Upper lobe of right lung (tissue), 1 donor: Measurements from ENCODE around the gene KIF6. TPM values are rescaled to one million over a fixed set of nuclear protein-coding genes. Genes with fewer than 3 reads are reported as not detected.

Experiments
- ATAC-seq: fragments of 200-7000 bp; cut with Tn5 transposase; one replicate; pipeline ENCODE4 v1.9.1; 2020; ENCODE audit warnings: mild to moderate bottlenecking, moderate library complexity
- DNase-seq: peaks from one replicate; pipeline ENCODE4 v3.0.0-alpha.2; 2020
- H3K27ac ChIP-seq: fragments of 200-600 bp; one replicate; pipeline ENCODE4 v1.8.0; 2022
- H3K27me3 ChIP-seq: fragments of 200-600 bp; one replicate; pipeline ENCODE4 v1.8.0; 2022; ENCODE audit warnings: mild to moderate bottlenecking
- H3K36me3 ChIP-seq: fragments of 200-600 bp; one replicate; pipeline ENCODE4 v1.8.0; 2022
- H3K4me1 ChIP-seq: fragments of 200-600 bp; one replicate; pipeline ENCODE4 v1.8.0; 2022
- H3K4me3 ChIP-seq: fragments of 200-600 bp; one replicate; pipeline ENCODE4 v1.8.0; 2022; ENCODE audit warnings: mild to moderate bottlenecking
- H3K9me3 ChIP-seq: fragments of 200-600 bp; one replicate; pipeline ENCODE4 v1.8.0; 2022
- intact Hi-C: fragments of 100-400 bp; cut with DNase I; formaldehyde crosslinking; loops from one replicate; pipeline ENCODE4 v1.11.0; 2022
- total RNA-seq: library from RNA; stranded (reverse); fragmentation: NEBNext Ultra II Directional; extraction: Animal tissue kit (Norgen Biotek cat#: 25700); gene quantifications from one replicate; pipeline ENCODE4 v1.2.1, GENCODE V29; 2021
- TF ChIP-seq, protein P1 (sequence below): fragments of 200-600 bp; IDR thresholded peaks from one replicate; pipeline ENCODE4 v1.8.0; 2022; ENCODE audit warnings: antibody characterized with exemption
- donor health status: DM: no; HTN: yes; CAD: no; lungs with severe emphysema.

KIF6 gene
- total RNA-seq, 1 donor from 2014 or later: 0.49 TPM

DNA sequence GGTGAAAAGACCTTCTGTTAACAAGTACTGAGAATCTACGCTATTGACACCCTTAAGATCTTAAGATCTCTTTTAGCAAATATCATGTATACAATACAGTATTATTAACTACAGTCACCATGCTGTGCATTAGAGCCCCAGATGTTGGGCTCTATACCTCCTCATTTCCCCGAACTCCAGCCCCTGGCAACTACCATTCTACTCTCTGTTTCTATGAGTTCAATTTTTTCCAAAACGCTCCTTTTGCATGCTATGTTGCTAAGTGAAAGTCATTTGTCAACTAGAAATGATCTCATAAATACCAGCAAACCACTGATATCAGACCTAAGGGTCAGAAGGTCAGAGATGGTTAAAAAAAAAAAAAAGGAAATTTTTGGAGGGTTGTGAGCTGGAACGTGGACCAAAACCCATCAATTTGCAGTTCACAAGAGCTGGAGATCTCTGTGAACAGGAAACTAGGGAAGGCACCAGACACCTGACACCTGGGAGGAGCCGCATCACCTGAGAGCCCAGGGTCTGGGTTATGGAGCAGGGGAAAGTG is 280.7 kb downstream of the KIF6 start:
- ATAC-seq (no peak), DNase-seq (no peak)
- Histone ChIP-seq H3K9me3 (no peaks in the 10 kb centered on the region), H3K4me1 (no peaks in the 10 kb centered on the region), H3K36me3 (no peaks in the 10 kb centered on the region), H3K4me3 (no peak overlapping the region), H3K27me3 (no peaks in the 10 kb centered on the region), H3K27ac (no peak overlapping the region)
- TF ChIP-seq, protein P1, sequence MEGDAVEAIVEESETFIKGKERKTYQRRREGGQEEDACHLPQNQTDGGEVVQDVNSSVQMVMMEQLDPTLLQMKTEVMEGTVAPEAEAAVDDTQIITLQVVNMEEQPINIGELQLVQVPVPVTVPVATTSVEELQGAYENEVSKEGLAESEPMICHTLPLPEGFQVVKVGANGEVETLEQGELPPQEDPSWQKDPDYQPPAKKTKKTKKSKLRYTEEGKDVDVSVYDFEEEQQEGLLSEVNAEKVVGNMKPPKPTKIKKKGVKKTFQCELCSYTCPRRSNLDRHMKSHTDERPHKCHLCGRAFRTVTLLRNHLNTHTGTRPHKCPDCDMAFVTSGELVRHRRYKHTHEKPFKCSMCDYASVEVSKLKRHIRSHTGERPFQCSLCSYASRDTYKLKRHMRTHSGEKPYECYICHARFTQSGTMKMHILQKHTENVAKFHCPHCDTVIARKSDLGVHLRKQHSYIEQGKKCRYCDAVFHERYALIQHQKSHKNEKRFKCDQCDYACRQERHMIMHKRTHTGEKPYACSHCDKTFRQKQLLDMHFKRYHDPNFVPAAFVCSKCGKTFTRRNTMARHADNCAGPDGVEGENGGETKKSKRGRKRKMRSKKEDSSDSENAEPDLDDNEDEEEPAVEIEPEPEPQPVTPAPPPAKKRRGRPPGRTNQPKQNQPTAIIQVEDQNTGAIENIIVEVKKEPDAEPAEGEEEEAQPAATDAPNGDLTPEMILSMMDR: no peak
- intact Hi-C loops: no loop called here

DNA sequence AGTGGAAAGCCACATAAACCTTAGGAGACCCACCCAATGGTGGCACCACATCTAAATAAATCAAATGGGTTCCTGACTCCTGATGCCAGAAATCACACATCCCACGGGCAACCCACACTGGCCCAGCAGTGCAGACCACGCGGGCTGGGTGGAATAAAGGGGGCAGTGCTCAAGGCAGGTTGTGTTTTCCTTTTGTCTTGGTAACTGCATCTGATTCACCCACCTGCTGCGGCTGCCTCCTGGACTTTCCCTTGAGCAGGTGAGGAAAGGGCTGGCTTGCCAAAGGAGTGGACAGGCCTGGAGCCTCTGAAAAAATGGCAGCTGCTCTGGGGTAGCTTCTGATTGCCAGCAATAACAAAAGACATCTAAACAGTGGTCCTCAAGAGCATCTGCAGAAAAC is 283.2 kb downstream of the KIF6 start:
- Histone ChIP-seq H3K27ac (no peak overlapping the region), H3K4me3 (no peak overlapping the region), H3K36me3 (no peaks in the 10 kb centered on the region), H3K4me1 (no peaks in the 10 kb centered on the region), H3K9me3 (no peaks in the 10 kb centered on the region), H3K27me3 (no peaks in the 10 kb centered on the region)
- DNase-seq: no peak
- ATAC-seq: no peak
- TF ChIP-seq, protein P1: no peak
- intact Hi-C loops: no loop called here

DNA sequence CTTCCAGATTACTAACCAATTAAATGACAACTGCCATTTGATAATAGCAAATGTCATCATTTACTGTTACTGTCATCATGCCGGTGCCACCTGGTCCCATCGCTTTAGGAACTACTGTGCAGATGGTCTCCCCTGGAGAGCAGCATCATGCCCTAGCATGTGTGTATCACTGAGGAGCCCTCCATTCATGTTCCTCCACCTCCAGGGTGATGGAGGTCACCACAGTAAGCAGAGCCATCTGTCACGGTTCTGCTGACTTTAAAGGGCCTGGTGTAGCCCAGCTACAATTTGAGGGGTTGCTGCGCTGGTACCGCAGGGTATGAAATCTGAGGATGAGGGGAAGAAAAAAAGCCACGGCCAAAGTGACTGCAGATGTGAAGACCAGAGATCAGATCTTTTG is 283.9 kb downstream of the KIF6 start:
- Histone ChIP-seq H3K36me3 (no peaks in the 10 kb centered on the region), H3K9me3 (no peaks in the 10 kb centered on the region), H3K4me1 (no peaks in the 10 kb centered on the region), H3K4me3 (no peak overlapping the region), H3K27ac (no peak overlapping the region), H3K27me3 (no peaks in the 10 kb centered on the region)
- DNase-seq (no peak), ATAC-seq (no peak)
- intact Hi-C loops: no loop called here
- TF ChIP-seq, protein P1: no peak

DNA sequence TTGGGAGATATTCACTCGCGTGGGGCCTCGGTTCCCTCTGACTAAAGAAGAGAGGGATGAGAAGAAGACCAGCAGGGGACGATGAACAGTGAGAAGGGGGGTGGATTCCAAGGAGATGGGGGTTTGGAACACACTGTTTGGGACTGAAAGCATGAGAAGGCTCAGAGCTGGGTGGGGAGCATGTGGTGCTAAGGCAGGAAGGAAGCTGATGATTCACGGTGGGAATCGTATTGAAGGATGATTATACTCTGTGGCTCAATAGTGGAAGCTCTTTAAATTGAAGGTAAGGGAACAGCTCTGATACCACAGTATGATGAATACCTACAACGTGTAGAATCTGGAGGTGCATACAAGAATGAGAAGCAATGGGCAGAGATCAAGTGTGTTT is 285.2 kb downstream of the KIF6 start:
- TF ChIP-seq, protein P1: no peak
- no peaks in the 10 kb centered on the region for H3K9me3 ChIP-seq
- H3K27me3 ChIP-seq: no peaks in the 10 kb centered on the region
- H3K36me3 ChIP-seq: no peaks in the 10 kb centered on the region
- intact Hi-C loops: no loop called here
- no peak overlapping the region for H3K4me3 ChIP-seq
- no peak overlapping the region for H3K27ac ChIP-seq
- no peak for ATAC-seq
- H3K4me1 ChIP-seq: no peaks in the 10 kb centered on the region
- DNase-seq: no peak

DNA sequence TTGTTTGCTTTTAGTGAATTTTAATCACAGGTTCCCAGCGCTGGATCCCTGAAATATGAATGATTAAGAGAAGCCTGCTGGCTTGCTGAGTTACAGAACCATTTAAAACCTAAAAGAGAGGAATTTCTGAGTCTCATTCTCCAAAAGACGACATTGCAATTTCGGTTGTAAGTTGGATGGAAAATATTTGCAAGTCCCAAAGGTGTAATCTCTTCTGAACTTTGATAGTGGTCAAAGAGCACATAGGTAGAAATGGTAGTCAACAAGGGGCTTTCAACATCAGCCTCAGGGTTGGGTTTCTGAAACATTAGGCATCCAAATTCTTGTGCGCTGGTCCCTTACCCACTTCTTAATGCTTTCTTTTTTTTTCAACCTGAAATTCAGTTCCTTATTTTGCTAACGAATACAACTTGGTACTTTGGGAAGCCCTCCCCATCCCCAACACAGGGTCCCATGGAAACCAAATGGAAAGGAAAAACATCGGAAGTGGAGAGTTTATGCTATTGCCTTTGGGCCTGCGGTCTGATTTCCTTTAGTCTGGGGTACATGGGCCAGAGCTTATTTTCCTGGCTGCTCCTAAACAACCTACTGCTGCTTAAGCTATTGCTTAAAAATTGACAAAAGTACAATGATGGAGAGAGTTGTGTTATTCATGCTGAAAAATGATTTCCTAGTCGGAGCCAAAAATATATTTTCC is 285.7 kb downstream of the KIF6 start:
- Histone ChIP-seq H3K27me3 (no peaks in the 10 kb centered on the region), H3K36me3 (no peaks in the 10 kb centered on the region), H3K4me3 (no peak overlapping the region), H3K4me1 (no peaks in the 10 kb centered on the region), H3K9me3 (no peaks in the 10 kb centered on the region), H3K27ac (no peak overlapping the region)
- ATAC-seq: no peak
- DNase-seq: no peak
- intact Hi-C loops: no loop called here
- TF ChIP-seq, protein P1: no peak
